ENCODE results near the gene ALAS2.
"Not testable (repeated sequence)": the region's sequence is repeated elsewhere in the genome, so short reads cannot be mapped to it uniquely, and the experiment has no call there.

The ALAS2 gene

DNA sequence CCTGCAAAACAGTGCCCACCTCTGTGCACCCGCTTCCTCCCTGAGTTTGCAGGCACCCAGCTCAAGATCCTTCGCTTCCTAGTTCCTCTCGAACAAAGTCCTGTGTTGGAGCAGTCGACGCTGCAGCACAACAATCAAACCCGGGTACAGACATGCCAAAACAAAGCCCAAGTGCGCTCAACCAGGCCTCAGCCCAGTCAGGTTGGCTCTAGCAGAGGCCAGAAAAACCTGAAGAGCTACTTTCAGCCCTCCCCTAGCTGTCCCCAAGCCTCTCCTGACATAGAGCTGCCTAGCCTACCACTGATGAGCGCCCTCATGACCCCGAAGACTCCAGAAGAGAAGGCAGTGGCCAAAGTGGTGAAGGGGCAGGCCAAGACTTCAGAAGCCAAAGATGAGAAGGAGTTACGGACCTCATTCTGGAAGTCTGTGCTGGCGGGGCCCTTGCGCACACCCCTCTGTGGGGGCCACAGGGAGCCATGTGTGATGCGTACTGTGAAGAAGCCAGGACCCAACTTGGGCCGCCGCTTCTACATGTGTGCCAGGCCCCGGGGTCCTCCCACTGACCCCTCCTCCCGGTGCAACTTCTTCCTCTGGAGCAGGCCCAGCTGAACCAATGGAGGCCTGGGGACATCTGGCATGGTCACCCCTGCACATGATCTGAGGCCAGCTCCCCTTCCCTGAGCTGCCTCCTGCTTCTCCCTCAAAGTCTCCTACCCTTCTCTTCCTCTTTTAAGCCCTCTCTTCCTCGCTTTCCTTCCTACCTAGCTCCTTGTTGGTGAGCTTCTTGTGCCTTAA, 23.8 kb downstream of the ALAS2 start:
- DNase-seq (ENCODE audit: low read depth in 2 of 2): no peak

DNA sequence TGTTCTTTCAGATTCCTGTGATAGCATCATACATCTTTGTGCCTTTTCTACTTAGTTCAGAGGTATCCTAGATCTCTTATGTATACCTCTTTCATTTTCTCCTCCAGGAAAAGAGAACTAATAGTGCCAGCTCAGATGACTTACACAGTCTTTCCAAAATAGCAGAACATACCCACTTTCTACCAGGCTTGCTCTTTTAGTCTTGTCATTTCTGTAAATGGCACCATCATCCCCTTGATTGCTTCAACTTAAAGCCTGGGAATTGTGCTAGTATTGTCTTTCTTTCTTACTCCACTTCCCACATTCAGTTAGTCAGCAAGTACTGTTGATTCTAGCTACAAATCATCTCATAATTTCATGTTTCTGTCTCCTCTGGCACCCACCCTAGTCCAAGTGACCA, 25.5 kb downstream of the ALAS2 start:
- no peak for DNase-seq (ENCODE audit: low read depth in 2 of 2)

DNA sequence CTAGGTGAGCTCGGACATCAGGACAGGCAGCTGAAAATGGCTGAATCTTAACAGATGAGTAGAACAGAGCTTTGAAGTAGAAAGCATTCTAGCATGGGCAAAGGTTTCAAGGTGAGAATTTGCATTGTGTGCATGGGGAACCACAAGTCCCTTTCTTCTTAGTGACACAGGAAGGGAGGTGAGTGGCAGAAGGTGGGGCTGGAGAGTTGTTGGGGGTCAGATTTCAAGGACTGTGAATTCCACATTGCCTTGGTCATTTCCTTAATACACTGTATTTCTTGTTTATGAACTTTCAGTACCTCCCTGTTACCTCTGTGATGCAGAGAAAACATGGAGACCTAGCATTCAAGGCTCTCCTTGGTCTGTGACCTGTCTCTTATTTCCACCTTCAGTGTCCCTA, 26.5 kb downstream of the ALAS2 start:
- DNase-seq (ENCODE audit: low read depth in 2 of 2): no peak

DNA sequence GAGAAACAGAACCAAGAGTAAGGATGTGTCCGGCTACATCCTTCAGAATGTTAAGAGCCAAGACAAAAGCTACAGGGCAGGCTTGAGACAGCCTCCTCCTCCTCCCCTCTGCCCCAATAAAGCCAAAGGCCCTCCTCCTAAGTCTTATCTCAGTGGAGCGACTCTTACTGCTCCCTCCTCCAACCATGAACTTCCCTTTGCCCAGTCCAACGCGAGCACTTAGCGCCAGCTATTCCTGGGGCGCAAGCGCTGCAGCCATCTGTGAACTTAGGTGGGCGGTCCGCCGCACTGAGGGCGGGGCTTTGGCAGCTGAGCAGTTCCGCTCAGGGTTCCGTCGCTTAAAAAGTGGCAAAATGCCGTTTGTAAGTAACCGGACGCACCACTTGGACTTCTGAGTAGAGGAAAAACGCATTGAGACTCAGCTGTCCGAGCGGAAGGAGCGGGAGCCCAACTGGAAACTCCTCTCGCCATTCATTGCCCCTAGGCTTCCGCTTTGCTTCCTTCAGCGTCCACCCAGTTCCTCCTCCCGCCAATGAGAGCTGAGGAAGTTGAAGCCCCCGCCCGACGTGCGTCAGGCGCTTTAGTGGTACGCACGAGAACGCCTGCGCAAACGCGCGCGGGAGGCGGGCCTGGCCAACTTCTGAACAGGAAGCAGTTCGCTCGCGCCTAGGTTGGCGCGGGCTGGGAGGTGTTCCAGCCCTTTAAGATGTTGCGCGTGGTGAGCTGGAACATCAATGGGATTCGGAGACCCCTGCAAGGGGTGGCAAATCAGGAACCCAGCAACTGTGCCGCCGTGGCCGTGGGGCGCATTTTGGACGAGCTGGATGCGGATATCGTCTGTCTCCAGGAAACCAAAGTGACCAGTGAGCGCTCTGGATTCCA, 30.8 kb downstream of the ALAS2 start, which contains the start of gene APEX2:
TSS of gene APEX2 (plus strand) at position 647 of the 882 bp plus-strand sequence. CDS start at position 707, 60 bp downstream.
- DNase-seq (ENCODE audit: low read depth in 2 of 2): peak; percentile 73 to 76

DNA sequence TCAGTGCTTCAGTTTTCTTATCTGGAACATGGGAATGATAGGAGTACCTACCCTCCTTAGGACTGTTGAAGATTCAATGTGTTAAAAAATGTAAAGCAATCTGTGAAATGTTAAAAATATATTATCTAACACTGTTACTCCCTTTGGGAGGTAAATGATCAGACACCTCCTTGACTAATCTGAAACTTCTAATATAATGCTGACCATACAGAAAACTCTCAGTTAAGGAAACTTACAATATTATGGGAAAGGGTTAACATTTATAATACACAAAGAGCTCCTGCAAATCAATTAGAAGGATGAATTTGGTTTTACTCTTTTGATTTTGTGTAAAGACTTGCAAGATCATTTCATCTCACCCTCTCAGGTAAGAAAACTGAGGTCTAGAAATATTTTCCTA, 35.2 kb downstream of the ALAS2 start:
- no peak for DNase-seq (ENCODE audit: low read depth in 2 of 2)

DNA sequence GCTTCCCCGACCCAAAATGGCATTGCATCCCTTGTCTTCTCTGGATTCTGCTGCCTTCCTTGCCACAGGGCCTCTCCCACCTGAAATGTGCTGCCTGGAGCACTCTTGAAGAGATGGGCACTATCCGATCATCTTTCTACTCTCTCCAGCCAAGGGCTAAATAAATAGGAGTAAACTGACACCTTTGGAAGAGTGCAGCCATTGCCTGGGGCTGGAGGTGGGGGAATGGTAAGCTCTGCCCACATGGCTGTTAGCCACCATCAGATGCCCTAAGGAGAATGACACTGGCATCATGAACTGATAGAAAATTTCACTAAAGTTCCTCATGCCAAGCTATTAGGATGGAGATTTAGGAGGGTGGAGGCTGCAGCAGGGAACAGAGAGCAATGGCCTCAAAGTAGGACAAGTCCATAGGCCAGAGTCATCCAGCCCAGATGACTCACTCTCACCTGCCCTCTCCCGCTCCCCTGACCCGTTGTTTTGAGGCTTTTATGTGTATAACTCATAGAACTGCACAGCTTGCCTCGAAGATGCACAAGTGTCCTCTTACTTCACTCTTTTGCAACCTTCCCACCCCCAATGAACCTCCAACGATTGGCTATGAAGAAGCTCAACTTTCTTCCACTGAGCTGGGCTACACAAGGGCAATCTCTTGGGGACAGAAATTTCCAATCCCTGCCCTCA, 36.0 kb downstream of the ALAS2 start:
- DNase-seq (ENCODE audit: low read depth in 2 of 2): no peak

DNA sequence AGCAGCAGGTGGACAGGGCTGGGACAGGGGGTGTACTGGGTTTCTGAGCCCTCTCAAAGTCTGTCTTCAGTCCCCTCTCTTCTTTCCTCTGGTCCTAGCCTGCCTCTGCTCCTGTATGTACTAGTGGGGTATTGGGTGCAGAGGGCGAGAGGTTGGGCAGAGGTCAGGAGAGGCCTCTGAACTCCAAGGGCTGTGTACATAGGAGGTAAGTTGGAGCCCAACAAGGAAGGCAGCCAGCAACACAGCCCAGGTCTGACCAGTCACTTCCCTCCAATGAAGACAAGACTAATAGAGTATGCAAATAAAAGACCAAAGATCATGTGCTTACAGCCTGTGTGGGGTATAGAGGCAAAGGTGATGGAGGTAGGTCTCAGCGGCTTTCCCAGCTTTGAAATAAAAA, 36.7 kb downstream of the ALAS2 start, which contains the start of gene PFKFB1:
TSS of gene PFKFB1 (minus strand) at position 90 of the 400 bp plus-strand sequence. CDS start 181 bp downstream, outside the sequence.
- no peak for DNase-seq (ENCODE audit: low read depth in 2 of 2)

DNA sequence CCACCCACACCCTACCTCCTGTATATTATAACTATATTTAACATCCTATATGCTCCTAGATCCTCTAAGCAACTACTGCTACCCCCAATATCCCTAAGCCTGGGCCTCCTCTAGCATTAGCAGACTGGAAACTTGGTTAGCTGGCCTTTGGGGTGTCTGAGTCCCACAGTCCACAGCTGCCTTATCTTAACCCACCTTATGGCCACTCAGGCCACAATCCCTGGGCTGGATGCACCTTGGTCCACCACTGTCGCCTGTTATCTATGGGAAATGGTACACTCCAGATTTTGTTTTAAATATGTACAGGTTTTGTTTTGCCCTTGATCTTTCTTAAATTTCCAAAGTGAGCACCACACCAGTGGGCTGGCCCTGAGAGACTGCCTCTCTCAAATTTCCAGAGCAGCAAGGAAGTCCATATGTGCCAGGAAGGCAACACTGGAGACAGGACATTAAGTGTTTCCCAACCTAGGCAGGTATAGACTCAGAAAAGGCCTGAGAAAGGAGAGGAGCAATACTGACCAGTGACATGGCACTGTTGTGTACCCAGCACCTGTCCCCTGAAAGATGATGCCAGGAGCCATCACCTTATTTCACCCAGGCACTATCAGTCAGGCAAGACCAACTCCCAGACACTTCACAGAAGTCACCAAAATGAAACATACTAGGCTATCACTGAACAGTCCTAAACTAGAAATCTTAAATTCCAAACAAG, 37.7 kb downstream of the ALAS2 start:
- DNase-seq (ENCODE audit: low read depth in 2 of 2): no peak

DNA sequence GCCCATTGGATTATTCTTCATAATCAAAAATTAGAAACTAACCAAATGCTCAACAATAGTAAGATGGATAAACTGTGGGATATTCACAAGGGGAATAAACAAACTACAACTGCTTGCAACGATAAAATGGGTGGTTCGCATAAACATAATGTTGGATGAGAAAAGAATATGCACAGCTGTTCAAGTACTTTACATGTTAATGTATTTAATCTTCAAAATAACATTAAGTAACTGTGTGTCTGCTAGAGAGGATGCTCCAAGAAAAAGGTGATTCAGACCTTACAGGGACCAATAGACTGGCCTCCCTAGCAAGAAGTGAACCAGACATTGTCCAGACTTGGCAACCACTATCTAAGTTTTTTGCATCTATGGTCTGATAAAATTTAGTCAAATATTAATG, 39.1 kb downstream of the ALAS2 start:
- DNase-seq (ENCODE audit: low read depth in 2 of 2): no peak

DNA sequence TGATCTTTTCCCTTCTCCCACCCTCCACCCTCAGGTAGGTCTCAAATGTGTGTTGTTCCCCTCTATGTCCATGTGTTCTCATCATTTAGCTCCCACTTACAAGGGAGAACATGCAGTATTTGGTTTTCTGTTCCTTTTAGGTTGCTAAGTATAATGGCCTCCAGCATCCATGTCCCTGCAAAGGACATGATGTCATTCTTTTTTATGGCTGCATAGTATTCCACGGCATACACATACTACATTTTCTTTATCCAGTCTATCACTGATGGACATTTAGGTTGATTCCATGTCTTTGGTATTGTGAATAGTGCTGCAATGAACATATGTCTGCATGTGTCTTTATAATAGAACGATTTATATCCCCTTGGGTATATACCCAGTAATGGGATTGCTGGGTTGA, 47.5 kb downstream of the ALAS2 start:
- DNase-seq (ENCODE audit: low read depth in 2 of 2): not testable (repeated sequence)

DNA sequence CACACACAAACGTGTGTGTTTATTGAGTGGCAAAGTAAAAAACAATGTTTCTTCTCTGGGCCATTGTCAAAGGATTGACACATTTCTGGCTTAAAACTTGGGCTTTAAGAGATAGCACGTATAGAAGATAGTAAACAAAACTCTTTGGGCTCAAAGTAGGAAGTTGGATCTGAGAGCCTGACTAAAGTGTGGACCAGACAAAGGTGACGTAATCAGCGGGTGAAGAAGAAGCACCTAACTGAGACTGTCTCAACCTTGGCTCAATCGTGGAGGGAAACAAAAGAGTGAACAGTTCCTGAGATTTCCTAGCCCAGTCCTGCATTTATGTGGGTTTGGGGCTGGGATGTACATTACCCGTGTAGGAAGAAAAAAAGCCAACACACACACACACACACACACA, 50.4 kb downstream of the ALAS2 start:
- no peak for DNase-seq (ENCODE audit: low read depth in 2 of 2)

DNA sequence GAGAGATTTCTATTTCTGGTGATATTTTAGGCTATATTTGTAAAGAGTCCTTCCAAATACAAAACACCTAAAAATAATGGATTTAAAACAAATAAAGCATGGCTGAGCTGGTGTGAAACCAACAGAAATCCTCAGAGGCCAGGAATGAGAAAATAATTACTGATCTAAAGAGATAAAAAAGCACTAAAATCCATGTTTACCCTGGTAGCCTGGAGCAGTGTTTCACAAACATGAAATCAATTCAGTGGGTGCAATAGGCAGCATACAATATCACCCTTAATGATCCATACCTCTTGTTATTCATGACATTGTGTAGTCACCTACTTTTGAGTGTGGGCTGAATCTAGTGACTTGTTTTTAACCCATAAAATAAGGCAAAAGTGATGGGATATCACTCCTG, 51.3 kb downstream of the ALAS2 start:
- DNase-seq (ENCODE audit: low read depth in 2 of 2): no peak

DNA sequence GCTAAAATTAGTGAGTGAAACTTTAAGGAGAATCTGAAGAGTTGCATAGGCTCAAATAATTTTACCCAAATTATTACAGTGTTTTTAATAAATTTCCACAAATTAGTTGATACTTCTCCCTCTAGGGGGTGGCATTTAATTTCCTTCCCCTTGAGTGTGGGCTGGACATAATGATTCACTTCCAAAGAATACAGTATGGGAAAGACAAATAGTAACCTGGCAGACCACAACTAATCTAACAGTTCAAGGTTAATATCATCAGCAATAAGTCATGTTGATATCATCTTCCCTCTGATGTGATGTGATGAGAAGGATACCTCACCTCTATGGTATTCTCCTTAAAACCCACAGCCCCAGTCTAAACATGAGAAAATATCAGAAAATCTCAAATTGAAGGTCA, 52.3 kb downstream of the ALAS2 start:
- DNase-seq (ENCODE audit: low read depth in 2 of 2): no peak

DNA sequence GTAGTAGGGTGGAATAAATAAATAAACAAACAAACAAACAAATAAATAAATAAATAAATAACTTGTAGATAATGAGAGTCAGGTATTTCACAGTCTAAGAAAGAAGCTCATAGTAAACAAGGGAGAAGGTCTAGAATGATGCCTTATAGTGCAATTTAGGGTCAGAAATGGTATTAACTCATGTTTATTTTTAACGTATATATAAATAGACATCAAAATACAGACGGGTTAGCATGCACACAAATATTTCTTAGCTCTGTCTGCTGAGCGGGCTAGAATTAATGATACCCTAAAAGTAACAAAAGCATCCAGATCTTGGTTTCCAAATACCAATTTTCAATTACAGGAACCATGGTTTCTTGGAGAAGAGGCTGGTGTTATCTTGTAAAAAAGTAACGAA, 53.4 kb downstream of the ALAS2 start:
- DNase-seq (ENCODE audit: low read depth in 2 of 2): no peak

DNA sequence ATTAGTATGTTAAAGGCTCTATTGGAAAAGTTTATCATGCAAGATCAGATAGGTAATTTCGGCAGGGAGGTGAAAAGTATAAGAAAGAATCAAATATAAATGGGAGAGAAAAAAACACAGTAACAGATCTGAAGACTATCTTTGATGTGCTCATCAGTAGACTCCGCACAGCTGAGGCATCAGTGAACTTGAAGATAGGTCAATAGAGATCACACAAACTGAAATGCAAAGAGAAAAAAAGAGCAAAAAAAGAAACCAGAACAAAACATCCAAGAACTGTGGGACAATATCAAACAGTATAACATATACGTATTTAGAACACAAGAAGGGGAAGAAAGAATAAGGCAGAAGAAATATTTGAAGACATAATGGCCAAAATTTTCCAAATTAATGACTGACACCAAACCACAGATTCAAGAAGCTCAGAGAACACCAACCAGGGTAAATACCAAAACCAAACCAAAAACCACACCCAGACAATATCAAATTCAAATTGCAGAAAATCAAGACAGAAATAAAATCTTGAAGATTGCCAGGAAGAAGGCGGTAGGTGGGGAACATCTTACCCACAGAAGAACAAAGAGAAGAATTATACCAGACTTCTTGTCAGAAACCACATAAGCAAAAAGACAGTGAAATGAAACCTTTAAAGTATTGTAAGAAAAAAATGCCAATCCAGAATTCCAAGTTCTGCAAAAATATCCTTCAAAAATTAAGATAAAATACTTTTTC, 65.8 kb downstream of the ALAS2 start:
- no peak for DNase-seq (ENCODE audit: low read depth in 2 of 2)

DNA sequence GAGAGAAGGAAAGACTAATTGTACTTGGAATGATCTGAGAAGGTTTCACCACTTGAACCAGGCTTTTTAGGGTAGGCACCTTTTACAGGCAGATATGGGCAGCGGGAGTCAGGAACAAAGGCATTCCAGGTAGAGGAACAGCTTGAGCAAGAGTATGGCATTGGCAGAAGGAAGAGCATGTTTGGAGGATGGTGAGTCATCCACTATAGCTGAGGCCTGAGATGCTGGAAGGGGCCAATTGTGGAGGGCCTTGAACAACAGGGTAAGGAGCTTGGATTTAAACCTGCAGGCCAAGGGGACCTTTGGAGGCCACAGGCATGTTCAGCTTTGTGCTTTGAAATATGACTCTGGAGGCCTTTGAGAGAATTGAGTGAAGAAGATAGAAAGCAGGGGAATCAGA, 69.0 kb downstream of the ALAS2 start:
- no peak for DNase-seq (ENCODE audit: low read depth in 2 of 2)
